Panc1 (cell line): ENCODE measurements around the gene SHROOM3.

Experiments
- CTCF ChIP-seq: fragments of 450-650 bp; IDR thresholded peaks from 2 replicates; pipeline ENCODE4 v1.5.1; 2017; ENCODE audit warnings: mild to moderate bottlenecking
- POLR2AphosphoS5 ChIP-seq: IDR thresholded peaks from 2 replicates; pipeline ENCODE4 v1.6.1; 2012; ENCODE audit warnings: mild to moderate bottlenecking, low read depth, low read length, moderate library complexity
- REST ChIP-seq, 2 experiments: IDR thresholded peaks; 2 replicates each; pipeline ENCODE4 v1.6.1; 2011 to 2012; ENCODE audit warnings: low read depth in 2 of 2, control low read depth in 1 of 2, low read length in 1 of 2, mild to moderate bottlenecking in 1 of 2, moderate library complexity in 1 of 2; ENCODE audit not compliant: insufficient read depth in 1 of 2
- SIN3A ChIP-seq: IDR thresholded peaks from 2 replicates; pipeline ENCODE4 v1.6.1; 2012; ENCODE audit warnings: low read depth, mild to moderate bottlenecking, low read length, moderate library complexity, borderline replicate concordance; ENCODE audit not compliant: insufficient read depth

GRCh38 chr4:76809594-76810305, 374.7 kb downstream of the SHROOM3 start:
- TF ChIP-seq CTCF: no peak
- TF ChIP-seq POLR2AphosphoS5: no peak
- TF ChIP-seq REST (IDR thresholded peaks at IDR 0.05; ENCODE audit: insufficient read depth in 1 of 2, low read depth in 2 of 2, low read length in 1 of 2): no peak
- TF ChIP-seq SIN3A: no peak
